HL-60 (cell line): ENCODE measurements around the gene CPZ.

Experiments
- DNase-seq, 2 experiments: peaks; one replicate each; pipeline ENCODE4 v3.0.0-alpha.2; 2010 to 2020; ENCODE audit warnings: low read depth in 1 of 2, low spot score in 1 of 2
- H3K27ac ChIP-seq: fragments of 250-450 bp; sonication (Bioruptor Pico); replicated peaks from 2 replicates; pipeline ENCODE4 v1.5.1; 2020; ENCODE audit warnings: mild to moderate bottlenecking, moderate library complexity
- H3K27me3 ChIP-seq: fragments of 250-450 bp; sonication (Bioruptor Pico); 2 replicates; pipeline ENCODE4 v1.5.1; 2021; ENCODE audit warnings: mild to moderate bottlenecking, moderate library complexity; ENCODE audit not compliant: insufficient read depth, poor library complexity, severe bottlenecking
- H3K4me3 ChIP-seq: replicated peaks from 2 replicates; pipeline ENCODE4 v1.5.1; 2011; ENCODE audit warnings: mild to moderate bottlenecking, control low read depth, low read length; ENCODE audit not compliant: insufficient read depth
- CTCF ChIP-seq: IDR thresholded peaks from one replicate; pipeline ENCODE4 v1.5.1; 2011; ENCODE audit warnings: low read length, control low read depth, inconsistent platforms; ENCODE audit not compliant: insufficient read depth
- GABPA ChIP-seq: IDR thresholded peaks from 2 replicates; pipeline ENCODE4 v1.6.1; 2012; ENCODE audit warnings: low read depth
- POLR2AphosphoS5 ChIP-seq: IDR thresholded peaks from 2 replicates; pipeline ENCODE4 v1.6.1; 2012; ENCODE audit warnings: low read depth
- SPI1 ChIP-seq: IDR thresholded peaks from 2 replicates; pipeline ENCODE4 v1.6.1; 2012; ENCODE audit warnings: low read depth, mild to moderate bottlenecking, borderline replicate concordance
- TF ChIP-seq, protein P1 (sequence below): IDR thresholded peaks from 2 replicates; pipeline ENCODE4 v1.6.1; 2012; ENCODE audit warnings: low read depth; ENCODE audit not compliant: insufficient replicate concordance

The CPZ gene

DNA sequence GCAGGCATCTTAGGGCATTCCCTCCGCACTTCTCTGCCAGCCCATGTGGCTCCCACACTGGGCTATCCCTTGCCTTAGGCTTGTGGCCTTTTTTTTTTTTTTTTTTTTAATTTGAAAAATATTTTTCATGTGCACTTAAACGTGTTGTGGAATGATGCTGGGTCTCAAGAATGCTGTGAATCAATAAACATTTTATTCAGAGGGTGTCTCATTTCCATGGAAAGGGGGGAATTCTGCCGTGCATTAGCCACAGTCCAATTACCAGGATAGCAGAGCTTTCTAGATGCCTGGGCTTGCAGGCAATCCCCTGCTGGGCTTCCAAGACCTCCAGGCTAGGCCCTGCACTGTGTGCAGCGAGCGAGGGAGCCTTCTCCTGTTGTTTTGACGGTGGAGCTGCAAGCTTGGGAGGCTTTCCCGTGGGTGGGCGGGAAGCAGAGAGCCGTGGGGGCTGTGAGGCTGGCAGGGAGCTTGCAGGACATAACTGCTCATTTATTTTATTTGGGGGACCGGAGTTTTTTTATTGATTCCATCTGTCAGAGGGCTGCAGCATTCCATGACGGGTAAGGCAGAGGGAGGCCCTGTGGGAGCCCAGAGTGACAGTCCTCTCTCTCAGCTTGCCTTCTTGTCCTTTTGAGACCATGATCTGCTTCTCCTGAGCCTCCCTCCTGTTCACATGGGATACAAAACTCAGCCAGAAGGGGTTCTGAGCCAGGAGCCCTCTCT, 2.6 kb upstream of the CPZ start:
- TF ChIP-seq, protein P1, sequence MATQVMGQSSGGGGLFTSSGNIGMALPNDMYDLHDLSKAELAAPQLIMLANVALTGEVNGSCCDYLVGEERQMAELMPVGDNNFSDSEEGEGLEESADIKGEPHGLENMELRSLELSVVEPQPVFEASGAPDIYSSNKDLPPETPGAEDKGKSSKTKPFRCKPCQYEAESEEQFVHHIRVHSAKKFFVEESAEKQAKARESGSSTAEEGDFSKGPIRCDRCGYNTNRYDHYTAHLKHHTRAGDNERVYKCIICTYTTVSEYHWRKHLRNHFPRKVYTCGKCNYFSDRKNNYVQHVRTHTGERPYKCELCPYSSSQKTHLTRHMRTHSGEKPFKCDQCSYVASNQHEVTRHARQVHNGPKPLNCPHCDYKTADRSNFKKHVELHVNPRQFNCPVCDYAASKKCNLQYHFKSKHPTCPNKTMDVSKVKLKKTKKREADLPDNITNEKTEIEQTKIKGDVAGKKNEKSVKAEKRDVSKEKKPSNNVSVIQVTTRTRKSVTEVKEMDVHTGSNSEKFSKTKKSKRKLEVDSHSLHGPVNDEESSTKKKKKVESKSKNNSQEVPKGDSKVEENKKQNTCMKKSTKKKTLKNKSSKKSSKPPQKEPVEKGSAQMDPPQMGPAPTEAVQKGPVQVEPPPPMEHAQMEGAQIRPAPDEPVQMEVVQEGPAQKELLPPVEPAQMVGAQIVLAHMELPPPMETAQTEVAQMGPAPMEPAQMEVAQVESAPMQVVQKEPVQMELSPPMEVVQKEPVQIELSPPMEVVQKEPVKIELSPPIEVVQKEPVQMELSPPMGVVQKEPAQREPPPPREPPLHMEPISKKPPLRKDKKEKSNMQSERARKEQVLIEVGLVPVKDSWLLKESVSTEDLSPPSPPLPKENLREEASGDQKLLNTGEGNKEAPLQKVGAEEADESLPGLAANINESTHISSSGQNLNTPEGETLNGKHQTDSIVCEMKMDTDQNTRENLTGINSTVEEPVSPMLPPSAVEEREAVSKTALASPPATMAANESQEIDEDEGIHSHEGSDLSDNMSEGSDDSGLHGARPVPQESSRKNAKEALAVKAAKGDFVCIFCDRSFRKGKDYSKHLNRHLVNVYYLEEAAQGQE, result no peak
- TF ChIP-seq SPI1 (no peak), GABPA (no peak), CTCF (no peak), POLR2AphosphoS5 (no peak)
- DNase-seq, result no peak
- peaks cover 25% of the 10 kb centered on the region for H3K27me3 ChIP-seq
- no peak overlapping the region for H3K27ac ChIP-seq
- no peak overlapping the region for H3K4me3 ChIP-seq

GRCh38 chr4:8590546-8590880, 2.1 kb upstream of the CPZ start:
- Histone ChIP-seq H3K4me3 (no peak overlapping the region), H3K27ac (no peak overlapping the region), H3K27me3 (peaks cover 25% of the 10 kb centered on the region)
- no peak for TF ChIP-seq GABPA
- no peak for TF ChIP-seq SPI1
- no peak for TF ChIP-seq POLR2AphosphoS5
- no peak for TF ChIP-seq CTCF
- TF ChIP-seq, protein P1, result no peak
- DNase-seq, result no peak

GRCh38 chr4:8591114-8591513, 1.5 kb upstream of the CPZ start:
- Histone ChIP-seq H3K4me3 (no peak overlapping the region), H3K27ac (no peak overlapping the region), H3K27me3 (peaks cover 25% of the 10 kb centered on the region)
- TF ChIP-seq CTCF (no peak), POLR2AphosphoS5 (no peak), GABPA (no peak), SPI1 (no peak)
- TF ChIP-seq, protein P1, result no peak
- DNase-seq, result no peak
